Omental fat pad (tissue), 4 donors: Measurements from ENCODE around the gene TSPAN31. TPM values are rescaled to one million over a fixed set of nuclear protein-coding genes. Genes with fewer than 3 reads are reported as not detected.

ENCODE experiments used
- ATAC-seq: fragments of 150-250 bp; one replicate; pipeline ENCODE4 v1.9.1; 2016; ENCODE audit warnings: mild to moderate bottlenecking, moderate library complexity; ENCODE audit not compliant: low FRiP score
- DNase-seq: peaks from one replicate; pipeline ENCODE4 v3.0.0-alpha.2; 2019; ENCODE audit warnings: low spot score
- total RNA-seq, 4 donors: library from RNA; depleted of rRNA; stranded (reverse); fragments of >200 nt; gene quantifications; one replicate each; pipeline ENCODE4 v1.1.0, GENCODE V29; 2016
- TF ChIP-seq, protein P1 (sequence below), 3 donors: fragments of 450-650 bp; IDR thresholded peaks; one replicate each; pipeline ENCODE4 v1.5.1; 2016 to 2017; ENCODE audit warnings: antibody characterized with exemption in 3 of 3, mild to moderate bottlenecking in 3 of 3, moderate library complexity in 2 of 3

TSPAN31 gene
- total RNA-seq, 4 donors from 2014 or later = 41.8 to 70.7 (median 65.7) TPM

DNA sequence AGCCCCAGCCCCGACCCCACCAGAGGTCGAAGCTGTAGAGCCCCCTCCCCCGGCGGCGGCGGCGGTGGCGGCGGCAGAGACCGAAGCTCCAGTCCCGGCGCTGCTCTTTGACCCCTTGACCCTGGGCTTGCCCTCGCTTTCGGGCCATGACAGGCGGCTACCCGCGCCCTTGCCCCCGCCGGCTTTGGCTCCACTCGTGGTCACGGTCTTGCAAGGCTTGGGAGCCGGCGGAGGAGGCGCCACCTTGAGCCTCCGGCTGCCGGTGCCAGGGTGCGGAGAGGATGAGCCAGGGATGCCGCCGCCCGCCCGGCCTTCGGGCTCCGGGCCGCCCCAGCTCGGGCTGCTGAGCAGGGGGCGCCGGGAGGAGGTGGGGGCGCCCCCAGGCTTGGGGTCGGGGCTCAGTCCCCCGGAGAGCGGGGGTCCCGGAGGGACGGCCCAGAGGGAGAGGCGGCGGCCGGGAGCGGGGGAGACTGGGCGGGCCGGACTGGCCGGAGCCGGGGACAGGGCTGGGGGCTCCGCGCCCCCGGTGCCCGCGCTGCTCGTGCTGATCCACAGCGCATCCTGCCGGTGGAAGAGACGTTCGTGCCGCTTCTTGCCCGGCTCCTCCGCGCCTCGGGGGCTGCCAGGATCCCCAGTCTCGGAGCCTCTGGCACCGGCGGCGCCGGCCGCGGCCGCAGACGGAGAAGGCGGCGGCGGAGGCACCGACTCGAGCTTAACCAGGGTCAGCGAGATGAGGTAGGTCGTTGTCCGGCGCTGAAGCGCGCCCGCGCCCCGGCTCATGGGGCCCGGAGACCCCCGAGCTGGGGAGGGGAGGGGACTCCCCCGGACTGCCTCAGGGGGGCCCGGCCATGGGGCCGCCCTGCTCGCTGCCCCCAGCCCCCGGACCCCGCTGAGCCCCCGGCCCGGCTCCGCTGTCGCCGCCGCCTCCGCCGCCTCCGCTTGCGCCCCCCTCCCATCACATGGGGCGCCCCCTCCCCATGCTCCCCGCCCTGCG, 7.1 kb upstream of the TSPAN31 start:
- no peak for ATAC-seq
- DNase-seq = no peak
- TF ChIP-seq, protein P1, sequence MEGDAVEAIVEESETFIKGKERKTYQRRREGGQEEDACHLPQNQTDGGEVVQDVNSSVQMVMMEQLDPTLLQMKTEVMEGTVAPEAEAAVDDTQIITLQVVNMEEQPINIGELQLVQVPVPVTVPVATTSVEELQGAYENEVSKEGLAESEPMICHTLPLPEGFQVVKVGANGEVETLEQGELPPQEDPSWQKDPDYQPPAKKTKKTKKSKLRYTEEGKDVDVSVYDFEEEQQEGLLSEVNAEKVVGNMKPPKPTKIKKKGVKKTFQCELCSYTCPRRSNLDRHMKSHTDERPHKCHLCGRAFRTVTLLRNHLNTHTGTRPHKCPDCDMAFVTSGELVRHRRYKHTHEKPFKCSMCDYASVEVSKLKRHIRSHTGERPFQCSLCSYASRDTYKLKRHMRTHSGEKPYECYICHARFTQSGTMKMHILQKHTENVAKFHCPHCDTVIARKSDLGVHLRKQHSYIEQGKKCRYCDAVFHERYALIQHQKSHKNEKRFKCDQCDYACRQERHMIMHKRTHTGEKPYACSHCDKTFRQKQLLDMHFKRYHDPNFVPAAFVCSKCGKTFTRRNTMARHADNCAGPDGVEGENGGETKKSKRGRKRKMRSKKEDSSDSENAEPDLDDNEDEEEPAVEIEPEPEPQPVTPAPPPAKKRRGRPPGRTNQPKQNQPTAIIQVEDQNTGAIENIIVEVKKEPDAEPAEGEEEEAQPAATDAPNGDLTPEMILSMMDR (IDR thresholded peaks at IDR 0.05) = no peak

- DNase-seq = no peak
- ATAC-seq = no peak
- TF ChIP-seq, protein P1 (IDR thresholded peaks at IDR 0.05) = no peak
These were observed 6.1 kb upstream of the TSPAN31 start, which contains the start of gene AGAP2 for GRCh38 chr12:57738661-57739237. Gene AGAP2 (minus strand): TSS chr12:57738742. CDS start chr12:57738246, 496 bp downstream.

DNA sequence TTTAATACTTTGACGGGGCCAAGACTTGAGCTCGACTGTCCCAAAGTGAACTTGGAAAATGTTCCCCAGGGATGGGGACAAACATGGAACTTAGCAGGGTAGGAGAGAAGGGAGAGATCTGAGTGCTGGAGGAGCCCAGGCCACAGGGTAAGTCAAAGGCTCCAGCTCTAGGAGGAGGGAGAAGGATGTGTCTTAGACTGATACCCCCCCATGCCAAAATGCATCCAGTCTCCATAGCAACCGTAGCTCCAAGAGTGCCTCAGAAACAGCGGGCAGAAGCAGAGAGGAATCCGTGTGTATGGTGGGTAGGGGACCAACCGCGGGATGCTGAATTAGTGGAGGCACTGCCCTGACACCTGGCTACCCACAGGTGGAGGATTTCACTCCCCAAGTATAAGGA, 5.5 kb upstream of the TSPAN31 start:
- ATAC-seq = no peak
- TF ChIP-seq, protein P1 (IDR thresholded peaks at IDR 0.05) = no peak
- no peak for DNase-seq

DNA sequence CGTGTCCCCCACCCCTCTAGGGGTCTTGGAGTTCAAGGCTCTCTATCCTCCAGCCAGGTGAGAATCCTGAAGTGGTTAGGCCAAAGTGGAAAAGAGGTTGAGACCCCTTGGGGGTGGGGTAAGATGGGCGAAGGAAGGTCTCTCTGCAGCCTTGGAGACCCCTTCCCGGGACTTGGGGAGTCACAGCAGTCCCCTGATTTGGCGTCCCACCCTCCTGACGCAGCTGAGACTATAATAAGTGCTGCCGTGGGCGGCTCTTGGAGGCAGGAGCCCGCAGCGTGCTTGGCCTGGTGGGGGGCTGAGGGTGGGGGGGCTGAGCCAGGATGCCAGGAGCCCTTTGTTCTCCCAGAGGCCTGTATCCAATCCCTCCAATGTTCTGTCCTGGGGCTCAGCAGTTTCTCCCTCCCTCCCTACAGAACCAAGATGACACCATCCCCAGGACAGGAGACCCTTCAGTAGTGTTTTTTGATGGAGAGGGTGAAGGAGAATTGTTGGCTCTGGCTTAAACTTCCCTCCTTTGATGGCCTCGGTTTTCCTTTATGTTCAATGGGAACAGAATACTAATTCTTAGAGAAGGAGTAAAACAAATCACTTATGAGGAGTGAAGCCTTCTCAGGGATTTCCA, 4.8 kb upstream of the TSPAN31 start:
- TF ChIP-seq, protein P1 (IDR thresholded peaks at IDR 0.05) = no peak
- no peak for DNase-seq
- ATAC-seq = no peak

GRCh38 chr12:57740656-57741412, 4.0 kb upstream of the TSPAN31 start:
- ATAC-seq (no peak), DNase-seq (no peak)
- TF ChIP-seq, protein P1 (IDR thresholded peaks at IDR 0.05) = no peak

DNA sequence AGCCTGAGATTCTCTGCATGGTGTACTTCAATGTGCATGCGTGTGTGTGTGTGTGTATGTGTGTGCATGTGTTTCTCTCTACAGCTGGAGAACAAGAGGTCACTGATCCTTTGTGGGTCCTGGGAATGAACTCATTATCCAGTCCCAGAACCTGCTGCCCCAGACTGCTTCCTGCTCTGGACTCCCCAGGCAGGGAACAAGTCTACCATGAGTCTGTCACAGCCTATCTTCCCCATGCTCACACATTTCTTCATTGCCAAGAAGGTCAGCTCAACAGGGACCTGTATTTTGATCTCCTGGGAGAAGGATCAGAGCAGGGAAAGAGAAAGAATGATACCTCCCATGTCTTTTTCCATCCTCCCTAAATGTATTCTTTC, 3.4 kb upstream of the TSPAN31 start:
- no peak for DNase-seq
- TF ChIP-seq, protein P1 (IDR thresholded peaks at IDR 0.05) = no peak
- no peak for ATAC-seq
